MV-4-11 (cell line): ENCODE measurements around the gene SHC4.
A peak's percentile ranks its signal among the peaks of the same experiment; 100 is the strongest.
"Not testable (repeated sequence)": the region's sequence is repeated elsewhere in the genome, so short reads cannot be mapped to it uniquely, and the experiment has no call there.

Experiments used
- DNase-seq: peaks from one replicate; lab custom pipeline; 2025; lab: John Stamatoyannopoulos, UW

The SHC4 gene, protein sequence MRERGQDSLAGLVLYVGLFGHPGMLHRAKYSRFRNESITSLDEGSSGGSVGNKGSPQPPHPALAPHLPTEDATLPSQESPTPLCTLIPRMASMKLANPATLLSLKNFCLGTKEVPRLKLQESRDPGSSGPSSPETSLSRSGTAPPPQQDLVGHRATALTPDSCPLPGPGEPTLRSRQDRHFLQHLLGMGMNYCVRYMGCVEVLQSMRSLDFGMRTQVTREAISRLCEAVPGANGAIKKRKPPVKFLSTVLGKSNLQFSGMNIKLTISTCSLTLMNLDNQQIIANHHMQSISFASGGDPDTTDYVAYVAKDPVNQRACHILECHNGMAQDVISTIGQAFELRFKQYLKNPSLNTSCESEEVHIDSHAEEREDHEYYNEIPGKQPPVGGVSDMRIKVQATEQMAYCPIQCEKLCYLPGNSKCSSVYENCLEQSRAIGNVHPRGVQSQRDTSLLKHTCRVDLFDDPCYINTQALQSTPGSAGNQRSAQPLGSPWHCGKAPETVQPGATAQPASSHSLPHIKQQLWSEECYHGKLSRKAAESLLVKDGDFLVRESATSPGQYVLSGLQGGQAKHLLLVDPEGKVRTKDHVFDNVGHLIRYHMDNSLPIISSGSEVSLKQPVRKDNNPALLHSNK

DNA sequence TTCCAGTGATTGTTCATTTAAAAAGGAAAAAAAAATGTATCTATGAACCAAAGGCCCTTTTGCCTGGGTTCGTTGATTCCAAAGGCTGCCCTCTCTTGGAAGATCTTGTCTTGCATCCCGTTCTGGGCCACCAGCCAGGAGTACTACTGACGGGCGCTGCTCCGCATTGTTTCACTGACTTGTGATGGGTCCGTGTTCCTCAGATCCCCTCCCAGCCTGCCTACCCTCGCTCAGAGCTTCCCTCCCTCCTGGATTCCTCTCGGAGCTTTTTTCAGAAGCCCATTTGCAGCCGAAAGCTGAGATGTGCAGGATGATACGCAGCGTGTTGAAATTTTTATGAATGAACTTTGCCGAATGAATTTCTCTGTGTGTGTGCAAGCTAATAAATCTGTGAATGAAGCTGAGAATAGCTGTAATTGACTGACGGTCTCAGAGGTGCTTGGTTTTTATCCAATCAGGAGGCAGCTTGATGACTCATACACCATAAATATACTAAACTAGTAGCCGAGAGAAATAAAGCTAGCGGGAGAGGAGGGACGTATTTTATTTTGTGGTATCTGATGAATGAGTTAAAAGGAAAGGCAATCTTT lies at the start of gene SHC4:
Gene SHC4 (minus strand): TSS at position 396 of the 590 bp plus-strand sequence. CDS start 904 bp downstream, outside the sequence.
- DNase-seq, result peak; percentile 28

DNA sequence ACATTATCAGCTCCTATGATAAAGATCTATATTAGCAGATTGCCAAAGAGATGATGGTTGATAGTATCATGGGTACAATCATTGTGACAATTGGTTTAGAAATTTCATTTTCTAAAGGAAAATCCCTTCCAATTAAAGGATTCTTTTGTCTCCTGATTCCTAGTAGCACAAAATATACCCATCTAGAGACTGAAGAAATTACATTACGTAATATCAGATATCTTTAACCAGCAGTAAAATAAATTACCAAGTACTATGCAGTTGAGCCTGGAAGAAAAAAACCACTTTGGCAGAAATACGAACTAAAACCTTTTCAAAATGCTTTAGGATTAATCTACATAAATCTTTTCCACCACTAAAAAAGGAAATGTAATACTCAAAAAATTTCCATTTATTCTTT lies 35.6 kb upstream of the SHC4 start:
- no peak for DNase-seq

DNA sequence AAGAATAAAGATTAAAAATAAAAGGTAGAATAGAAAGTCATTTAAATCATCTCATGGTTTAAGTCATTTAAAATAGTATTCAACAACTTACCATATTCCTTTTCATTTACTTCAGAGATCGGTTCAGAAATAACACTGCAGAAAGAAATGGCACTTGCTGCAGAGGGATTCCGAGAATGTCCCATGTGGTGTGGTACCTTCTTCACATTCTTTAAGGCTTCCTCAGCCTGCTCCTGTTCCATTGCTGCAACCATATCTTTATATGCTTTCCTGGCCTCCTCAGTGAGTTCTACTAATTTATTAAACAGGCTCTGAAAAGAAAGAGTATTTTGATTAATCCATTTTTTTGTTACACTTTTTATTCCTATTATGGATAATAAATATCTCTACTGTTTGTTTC lies 32.6 kb upstream of the SHC4 start:
- DNase-seq, result no peak

DNA sequence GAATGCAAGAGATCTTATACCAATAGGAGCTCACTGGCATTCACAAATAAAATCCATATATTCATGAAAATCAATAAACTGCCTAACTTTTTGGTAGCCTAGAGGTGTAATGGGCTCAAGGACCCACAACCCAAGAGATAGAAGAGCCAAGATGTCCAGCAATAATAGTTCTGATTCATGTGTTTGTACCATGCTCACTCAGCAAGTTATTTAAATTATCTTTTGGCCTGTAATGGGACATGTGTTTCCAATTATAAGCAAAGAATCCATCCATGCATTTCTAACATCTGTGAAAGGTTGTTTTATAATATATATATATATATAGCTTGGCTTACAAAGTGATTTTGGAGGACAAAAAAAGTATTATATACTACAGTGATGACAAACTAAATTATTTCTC lies 29.7 kb upstream of the SHC4 start:
- DNase-seq, result no peak

DNA sequence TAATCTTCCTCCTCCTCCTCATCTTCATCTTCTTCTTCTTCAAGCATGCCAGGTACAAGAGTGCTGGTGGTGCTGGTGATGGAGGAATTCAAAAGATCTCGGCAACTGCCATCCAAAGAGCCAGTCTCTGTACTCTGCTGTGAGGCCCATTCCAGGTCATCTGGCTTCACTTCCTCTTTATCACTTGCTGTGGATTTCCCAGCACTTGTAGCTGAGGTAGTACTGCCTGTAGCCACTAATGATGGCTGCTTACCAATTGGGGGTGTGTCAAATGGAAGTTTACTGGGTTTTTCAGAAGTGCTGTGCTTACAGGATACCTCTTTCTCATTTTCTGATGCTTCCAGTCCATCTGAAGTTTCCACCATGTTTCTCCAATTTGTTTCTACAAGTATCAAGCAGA lies 28.8 kb upstream of the SHC4 start:
- DNase-seq, result peak; percentile 74

DNA sequence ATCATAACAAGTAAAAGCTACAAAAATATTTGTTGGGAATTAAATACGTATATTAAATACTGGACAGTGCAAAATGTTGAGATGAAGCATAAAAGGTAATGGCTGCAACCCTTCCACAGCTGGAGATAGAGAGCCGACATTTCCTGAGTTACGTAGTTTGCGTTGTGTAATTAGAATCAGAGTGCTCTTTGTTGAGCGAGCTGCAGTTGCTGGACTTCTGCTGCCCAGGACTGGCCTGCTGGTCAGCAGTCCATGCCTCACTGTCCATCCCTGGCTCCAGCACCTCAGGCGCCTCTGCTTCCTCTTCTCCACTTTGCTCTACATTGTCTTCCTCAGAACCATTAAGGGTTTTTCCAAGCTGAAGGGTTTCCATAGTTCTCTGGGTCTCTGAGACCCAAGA lies 28.4 kb upstream of the SHC4 start:
- DNase-seq, result no peak

DNA sequence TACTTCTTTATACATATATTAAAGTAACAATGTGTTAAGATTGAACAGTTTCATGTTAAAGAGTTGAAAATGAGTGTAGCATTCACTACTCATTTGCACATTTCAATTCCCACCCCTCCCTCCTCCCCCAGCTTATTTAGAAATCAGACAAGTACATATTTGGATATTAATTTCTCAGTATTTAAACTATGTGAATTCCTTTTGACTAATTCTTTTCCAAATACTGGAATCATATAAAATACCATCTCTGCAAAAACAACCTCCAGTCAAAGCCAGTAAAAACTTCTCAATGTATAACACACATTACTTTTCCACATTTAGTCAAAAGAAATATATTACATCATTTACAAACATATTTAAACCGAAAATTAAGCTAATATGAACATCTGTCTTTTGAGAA lies 25.5 kb upstream of the SHC4 start:
- DNase-seq, result no peak

DNA sequence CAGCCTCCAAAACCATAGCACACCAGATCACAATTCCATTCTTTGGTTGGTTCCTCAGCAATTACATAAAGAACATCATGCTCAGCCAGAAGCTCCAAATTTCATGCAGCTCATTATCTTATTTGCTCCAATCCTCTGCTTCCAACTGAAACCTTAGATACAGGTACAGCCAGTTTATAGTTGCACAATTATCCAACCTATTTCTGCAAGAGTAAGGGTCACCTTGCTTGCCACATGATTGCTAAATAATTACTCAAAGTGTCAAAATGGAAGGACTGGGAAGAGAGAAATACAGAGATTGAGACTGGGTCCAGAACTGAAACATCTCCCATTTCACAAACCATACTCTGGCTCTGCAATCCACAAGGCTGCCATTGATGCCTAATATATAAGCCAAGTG lies 23.4 kb upstream of the SHC4 start:
- DNase-seq, result no peak

DNA sequence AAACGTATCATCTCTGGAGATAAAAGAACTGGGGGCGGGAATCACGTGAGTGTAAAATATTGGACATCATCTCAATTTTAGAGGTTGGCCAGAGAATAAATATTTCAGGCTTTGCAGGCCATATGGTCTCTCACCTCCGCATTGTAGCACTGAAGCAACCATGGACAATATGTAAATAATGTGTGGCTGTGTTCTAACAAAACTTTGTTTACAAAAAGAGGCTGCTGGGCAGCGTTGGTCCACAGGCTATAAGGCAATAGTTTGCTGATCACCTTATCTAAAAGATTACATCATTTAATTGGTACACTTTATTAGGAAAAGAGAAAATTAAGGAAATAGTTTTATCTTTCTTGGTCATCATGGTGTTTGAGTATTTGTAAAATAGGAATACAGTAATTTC lies 22.5 kb upstream of the SHC4 start:
- DNase-seq, result no peak

DNA sequence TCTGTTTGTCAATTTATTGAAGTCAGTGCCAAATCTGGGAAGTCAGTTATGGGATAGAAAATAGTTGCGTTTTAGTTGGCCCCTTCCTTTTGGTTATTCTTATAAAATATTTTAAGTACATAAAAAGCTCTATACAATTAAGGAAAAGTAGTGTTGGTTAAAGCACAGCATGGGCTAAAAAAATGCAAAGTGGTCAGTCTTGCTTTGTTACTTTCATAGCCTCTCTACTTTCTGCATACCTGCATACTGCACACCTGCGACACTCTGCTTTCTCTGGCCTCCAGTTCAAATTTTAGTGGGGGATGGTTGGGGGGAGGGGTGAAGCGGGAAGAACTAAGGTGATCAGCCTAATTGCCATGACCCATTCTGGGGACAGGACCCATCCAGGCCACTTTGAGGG lies 21.8 kb upstream of the SHC4 start:
- DNase-seq, result no peak

DNA sequence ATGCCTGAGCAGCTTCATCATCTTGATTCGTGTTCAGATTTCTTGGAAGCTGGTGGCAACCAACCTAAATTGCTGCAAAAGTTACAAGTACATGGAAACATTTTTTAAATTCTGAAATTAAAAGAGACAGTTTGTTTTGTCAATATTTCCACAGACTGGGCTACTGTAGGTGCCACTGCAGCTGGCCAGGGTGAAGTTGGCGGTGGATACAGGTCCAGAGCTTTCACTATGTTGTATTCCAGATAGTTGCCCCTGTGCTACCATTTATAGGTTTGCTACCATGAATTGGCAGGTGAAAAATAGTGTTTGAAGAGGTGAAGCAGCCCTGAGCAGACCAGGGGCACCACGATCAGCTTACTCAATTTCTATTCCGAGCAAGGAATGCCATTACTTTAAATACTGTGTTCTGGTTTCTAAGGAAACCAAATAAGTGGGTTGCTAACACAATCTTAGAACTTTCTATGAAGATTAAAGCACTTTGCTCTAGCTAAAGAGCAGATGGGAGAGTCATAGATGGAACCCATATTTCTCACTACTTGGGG lies 21.2 kb upstream of the SHC4 start:
- no peak for DNase-seq

DNA sequence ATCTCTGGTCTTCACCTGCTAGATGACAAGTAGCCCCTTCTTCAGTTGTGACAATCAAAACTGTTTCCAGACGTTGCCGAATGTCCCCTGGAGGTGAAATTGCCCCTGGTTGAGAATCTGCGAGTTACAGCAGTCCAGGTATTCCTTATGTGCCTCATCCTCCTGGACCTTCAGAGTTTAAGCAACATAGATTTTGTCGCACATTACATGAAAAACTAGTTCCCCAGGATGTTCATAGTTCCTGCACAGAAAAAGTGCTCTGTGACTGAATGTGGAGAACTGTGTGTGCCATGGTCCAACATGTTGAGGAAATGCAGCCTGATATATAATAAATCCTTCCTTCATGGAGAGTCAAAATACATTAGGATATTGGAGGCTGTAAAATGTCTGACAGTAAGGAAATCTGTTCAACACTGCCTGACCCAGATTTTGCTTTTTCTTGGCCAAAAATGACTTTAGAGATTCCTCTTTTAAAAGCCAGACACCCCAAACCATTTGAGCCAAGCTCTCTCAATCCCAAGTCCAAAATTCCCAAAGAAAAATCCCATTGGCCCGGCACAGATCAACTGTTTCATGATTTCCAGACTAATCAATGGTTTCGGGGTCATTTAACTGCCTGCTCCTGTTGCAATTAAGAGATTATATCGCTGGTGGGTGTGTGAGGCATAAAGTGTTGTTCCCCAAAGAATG lies 20.4 kb upstream of the SHC4 start:
- no peak for DNase-seq

DNA sequence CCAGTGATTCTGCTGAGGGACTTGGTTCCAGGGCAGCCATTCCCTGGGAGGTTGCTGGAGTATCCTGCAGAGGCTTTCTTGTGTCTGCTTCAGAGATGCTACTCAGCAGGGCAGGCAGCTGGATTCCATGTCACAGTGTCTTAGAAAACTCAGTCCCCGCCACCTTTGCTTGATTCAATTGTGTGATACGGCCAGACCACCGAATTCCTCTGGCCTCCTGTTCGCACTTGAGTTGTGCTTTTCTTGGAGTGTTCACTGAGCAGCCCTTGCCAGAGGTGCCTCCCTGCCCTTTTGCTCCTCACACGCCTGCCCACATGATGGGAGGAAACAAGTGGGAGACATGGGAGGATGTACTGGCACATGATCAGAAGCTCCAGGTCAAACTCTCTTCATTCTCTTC lies 19.6 kb upstream of the SHC4 start:
- no peak for DNase-seq

DNA sequence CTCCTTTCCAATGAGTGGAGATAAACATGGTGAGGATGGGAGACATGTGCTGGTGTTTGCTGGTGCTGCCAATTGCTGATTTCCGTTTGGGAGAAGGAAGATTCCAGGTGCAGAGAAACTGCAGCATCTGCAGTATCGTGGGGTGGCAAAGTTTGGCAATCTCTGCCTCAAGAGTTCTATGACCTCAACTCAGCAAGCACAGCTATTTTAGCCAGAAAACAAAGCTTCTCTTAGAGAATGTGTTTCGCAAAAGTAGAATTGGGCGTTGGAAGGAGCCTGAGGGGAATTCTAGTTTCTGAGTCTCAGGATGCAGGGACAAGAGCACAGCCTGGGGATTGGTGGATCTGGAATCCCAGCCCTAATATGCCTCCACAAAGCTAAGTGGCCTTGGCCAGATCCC lies 18.2 kb upstream of the SHC4 start:
- no peak for DNase-seq

DNA sequence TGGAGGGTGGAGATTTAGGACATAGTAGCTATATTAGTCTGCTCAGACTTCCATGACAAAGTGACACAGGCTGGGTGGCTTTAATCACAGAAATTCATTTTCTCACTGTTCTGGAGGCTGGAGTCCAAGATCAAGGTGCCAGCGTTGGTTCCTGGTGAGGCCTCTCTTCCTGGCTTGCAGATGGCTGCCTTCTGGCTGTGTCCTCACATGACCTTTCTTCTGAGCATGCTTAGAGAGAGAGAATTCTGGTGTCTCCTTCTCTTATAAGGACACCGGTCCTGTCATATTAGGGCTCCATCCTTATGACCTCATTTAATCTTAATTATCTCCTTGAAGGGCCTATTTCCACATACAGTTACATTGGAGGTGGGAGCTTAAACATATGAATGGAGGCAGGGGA lies 14.9 kb upstream of the SHC4 start:
- DNase-seq, result no peak

DNA sequence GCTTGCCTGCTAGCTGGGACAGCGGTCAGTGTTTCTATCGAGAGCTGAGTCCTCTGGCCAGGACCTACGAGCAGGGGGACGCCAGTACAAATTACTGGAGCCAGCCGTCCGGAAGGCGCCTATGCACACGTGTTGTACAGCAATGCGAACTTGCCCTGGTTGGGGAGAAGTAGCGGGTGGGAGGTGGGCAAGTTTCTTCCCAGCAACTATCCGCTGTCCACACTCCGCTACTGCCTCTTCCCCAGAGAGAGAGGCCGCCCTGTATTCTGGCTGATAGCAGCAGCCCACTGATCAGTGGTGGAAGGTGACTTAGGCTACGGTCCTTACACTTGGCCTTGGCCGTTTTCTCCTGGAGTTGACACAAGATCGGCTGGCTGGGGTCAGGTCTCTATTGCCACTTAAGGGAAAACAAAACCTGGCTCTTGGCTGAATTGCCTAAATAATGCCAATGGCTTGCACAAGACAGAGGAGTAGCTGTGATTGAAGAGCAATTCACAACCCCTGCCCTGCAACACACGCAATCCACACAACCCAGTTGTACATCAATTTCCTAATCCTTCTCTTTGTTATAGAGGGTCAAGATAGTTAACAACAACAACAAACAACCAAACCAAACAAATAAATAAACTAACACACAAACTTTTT lies 12.8 kb upstream of the SHC4 start:
- DNase-seq, result no peak

DNA sequence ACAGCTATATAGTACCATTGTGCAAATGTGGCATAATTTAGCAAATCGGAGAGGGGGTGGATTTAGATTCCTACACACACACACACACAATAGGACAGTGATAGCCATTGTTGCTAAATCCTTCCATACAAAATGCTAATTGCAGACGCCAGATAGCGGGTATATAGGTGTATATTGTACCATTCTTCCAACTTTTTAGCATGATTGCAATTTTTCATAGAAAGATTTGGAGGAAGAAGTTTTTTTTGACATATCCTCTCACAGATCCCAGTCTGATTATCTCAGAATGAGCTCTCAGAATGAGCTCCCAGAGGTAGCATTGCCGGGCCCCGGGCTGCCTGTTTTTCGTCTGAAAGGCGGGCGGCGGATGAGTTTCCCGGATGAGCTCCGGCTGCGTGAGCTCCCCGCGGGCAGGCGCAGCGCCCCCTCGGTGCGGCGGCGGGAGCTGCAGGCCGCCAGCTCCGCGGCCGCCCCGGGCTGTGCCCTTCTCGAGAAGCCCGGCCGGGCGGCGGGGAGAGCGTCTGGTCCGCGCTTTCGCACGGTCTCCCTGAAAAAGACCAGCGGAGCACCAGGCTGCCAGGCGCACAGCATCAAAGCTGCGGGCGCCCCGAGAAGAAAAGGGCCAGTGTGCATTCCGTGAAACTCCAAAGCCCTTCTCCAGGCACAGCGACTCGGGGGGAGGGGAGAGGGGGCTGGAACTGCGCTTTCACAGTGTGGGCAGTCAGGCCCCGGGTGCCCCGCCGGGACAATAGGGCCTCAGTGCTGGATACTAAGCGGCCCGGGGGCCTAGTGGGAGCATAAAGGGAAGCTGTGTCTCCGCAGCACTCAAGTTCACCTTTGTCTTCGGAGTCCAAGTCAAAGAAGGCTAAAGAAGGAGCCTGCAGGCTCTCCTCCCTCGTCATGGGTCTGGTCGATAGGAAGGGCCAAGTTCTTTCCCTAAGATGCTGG lies 12.0 kb upstream of the SHC4 start:
- peak; percentile 57 for DNase-seq

DNA sequence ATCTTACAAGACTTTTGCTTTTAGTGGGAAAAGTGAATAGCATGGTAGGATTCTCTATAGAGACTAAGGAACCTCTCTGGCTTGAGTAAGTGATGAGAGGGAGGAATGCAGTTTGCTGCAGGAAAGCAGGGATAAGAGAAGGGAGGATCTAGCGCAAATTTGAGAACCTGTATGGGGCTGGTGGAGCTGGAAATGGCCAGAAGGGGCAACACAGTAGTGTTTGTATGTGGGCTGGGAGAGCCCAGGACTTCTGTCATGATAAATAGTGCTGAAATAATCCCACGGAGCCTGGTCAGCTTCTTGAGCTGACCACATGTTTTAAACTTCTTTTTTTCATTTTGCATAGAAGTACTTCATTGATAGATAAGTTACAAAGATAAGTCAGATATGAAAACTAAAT lies 11.2 kb upstream of the SHC4 start:
- no peak for DNase-seq

DNA sequence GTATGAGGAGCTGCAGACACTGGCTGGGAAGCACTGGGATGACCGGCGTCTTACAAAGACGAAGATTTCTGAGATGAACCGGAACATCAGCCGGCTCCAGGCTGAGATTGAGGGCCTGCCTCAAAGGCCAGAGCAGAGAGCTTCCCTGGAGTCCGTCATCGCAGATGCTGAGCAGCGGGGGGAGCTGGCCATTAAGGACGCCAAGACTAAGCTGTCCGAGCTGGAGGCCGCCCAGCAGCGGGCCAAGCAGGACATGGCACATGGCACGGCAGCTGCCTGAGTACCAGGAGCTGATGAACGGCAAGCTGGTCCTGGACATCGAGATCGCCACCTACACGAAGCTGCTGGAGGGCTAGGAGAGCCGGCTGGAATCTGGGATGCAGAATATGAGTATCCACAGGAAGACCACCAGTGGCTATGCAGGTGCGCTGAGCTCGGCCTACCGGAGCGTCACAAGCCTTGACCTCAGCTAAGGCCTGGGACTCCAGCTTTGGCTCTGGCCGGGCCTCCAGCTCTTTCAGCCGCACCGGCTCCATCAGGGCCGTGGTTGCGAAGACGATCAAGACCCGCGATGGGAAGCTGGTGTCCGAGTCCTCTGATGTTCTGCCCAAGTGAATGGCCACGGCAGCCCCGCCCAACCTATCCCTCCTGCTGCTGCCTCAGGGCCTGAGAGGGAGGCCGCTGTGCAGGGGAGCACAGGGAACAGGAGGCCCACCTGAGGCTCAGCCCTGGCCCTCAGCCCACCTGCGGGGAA lies 9.2 kb upstream of the SHC4 start:
- no peak for DNase-seq

DNA sequence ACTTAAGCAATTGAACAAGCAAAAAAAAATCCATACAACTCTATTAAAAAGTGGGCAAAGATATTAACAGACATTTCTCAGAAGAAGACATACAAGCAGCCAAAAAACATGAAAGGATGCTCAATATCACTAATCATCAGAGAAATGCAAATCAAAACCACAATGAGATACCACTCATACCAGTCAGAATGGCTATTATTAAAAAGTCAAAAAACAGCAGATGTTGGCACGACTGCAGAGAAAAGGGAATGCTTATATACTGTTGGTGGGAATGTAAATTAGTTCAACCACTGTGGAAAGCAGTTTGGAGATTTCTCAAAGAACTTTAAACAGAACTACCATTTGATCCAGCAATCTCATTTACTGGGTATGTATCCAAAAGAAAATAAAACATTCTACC lies 7.2 kb upstream of the SHC4 start:
- DNase-seq, result not testable (repeated sequence)
